OCI-M1 (cell line): Measurements from ENCODE around the gene BTAF1.
"Not testable (repeated sequence)": the region's sequence is repeated elsewhere in the genome, so short reads cannot be mapped to it uniquely, and the experiment has no call there.

Source experiments
- DNase-seq: peaks from one replicate; lab custom pipeline; 2025; lab: John Stamatoyannopoulos, UW

The BTAF1 gene

DNA sequence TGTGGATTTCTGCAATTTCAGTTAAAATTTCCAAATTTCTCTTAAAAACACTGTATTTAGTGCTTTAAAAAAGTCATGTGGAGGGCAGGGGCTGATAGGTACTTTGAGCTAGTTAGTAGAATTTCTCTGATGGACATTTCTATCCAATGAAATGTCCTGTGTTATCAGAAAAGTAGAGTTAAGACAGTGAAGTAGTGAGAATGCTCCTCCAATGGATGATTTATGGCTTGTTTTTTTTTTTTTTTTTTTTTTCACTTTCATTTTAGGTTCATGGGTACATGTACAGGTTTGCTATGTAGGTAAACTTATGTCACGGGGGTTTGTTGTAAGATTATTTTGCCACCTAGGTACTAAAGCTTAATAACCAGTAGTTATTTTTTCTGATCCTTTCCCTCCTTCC, 55.0 kb downstream of the BTAF1 start:
- DNase-seq, result peak; percentile 33

DNA sequence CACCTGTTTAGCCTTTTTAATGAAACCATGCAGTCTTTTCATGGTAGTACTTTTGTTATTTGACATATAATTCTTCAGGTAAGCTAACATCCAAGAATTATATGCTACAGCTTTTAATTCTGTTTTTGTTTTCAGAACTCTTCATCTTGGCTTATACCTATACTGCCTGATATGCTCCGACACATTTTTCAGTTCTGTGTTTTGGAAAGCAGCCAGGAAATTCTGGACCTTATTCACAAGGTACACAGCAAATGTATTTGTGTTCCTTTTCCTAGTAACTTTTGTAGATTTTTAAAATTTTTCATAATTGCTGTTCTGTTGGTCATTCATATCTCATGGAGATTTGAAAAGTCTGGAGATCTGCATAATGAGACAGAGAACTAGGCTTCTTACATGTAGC, 56.7 kb downstream of the BTAF1 start:
- no peak for DNase-seq

GRCh38 chr10:91983416-91983815, 59.8 kb downstream of the BTAF1 start:
- DNase-seq, result no peak

GRCh38 chr10:91987397-91988037, 63.9 kb downstream of the BTAF1 start:
- DNase-seq, result no peak

- no peak for DNase-seq
Measured at GRCh38 chr10:91992031-91992430, 68.5 kb downstream of the BTAF1 start.

- DNase-seq, result no peak
Measured at GRCh38 chr10:91996266-91996665, 72.7 kb downstream of the BTAF1 start.

DNA sequence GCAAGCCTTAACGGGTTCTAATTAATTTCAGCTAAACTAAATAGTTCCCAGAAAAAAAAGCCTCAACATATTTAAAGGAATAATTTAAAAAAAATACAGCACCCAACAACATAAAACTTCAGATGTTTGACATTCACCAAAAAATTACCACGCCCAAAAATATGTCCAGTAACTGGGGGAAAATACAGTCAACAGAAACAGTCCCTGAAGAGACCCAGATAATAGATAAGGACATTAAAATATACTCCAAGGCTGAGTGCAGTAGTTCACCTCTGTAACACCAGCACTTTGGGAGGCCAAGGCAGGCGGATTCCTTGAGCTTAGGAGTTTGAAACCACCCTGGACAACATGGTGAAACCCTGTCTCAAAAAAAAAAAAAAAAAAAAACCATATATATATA, 78.0 kb downstream of the BTAF1 start:
- DNase-seq, result no peak

- no peak for DNase-seq
Measured at GRCh38 chr10:92001995-92002394, 78.4 kb downstream of the BTAF1 start.

- DNase-seq, result no peak
Measured at GRCh38 chr10:92003258-92003657, 79.7 kb downstream of the BTAF1 start.

DNA sequence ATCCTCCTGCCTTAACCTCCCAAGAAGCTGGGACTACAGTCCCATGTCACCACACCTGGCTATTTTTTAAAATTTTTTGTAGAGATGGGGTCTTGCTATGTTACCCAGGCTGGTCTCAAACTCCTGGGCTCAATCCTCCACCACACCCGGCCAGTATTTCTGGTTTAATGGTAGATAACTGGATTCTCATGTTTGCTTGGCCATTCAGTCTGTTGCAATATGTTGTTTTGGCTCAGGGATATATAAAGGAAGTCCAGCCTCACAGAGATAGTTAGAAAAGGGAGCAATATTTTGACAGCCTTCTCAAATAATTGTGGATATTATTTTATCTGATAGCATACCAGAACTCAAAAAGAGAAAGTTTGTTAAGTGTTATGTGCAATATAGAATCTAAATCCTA, 82.4 kb downstream of the BTAF1 start:
- no peak for DNase-seq

- no peak for DNase-seq
Measured at GRCh38 chr10:92009445-92009844, 85.9 kb downstream of the BTAF1 start.

- peak; percentile 9 for DNase-seq
Measured at GRCh38 chr10:92010047-92010735, 86.6 kb downstream of the BTAF1 start.

DNA sequence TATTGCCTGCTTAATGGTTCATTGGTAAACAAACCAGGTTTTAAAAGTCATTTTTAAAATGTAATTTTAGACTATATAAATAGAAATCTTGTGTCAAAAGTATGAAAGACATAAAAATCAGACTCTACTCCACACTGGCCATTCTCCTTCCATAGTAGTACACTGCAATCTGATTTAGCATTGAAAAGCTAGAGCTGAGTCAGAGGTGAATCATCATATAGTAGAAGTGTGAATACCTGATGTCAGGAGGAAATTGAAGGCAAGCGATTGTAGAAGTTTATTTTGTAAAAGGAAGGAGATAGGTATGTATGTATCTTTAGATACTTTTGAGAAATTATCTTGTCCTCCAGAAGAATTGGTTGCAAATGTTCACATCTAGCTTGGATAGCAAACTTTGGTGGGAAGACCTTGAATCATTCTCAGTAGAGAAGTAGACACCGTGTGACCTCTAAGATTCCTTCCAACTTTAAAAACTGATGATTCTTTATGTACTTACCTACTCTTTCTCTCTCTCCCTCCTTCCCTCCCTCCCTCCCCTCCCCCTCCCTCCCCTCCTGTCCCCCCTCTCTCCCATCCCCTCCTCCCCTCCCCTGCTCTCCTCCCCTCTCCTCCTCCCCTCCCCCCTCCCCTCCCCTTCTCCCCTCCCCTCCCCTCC, 88.1 kb downstream of the BTAF1 start:
- peak; percentile 61 for DNase-seq

GRCh38 chr10:92014620-92015019, 91.0 kb downstream of the BTAF1 start:
- no peak for DNase-seq

DNA sequence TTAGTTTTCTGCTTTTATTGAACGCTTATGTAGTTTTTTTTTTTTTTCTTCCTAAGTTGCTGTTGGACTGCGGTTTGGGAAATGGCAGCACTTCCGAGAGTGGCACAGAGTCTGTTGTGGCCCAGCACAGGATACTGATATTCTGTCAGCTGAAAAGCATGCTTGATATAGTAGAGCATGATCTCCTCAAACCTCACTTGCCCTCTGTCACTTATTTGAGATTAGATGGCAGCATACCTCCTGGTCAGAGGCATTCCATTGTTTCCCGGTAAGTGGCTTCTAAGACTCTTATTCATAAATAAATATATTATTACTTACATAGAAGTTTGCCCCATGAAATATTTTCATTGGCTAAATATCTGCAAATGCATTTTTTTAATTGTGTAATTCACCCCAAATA, 101.1 kb downstream of the BTAF1 start:
- no peak for DNase-seq

- DNase-seq, result not testable (repeated sequence)
Measured at GRCh38 chr10:92025340-92025739, 101.8 kb downstream of the BTAF1 start.

- peak; percentile 61 for DNase-seq
Measured at GRCh38 chr10:92027141-92027540, 103.6 kb downstream of the BTAF1 start.

- no peak for DNase-seq
Measured at GRCh38 chr10:92031580-92031979, 108.0 kb downstream of the BTAF1 start.

GRCh38 chr10:92033070-92033469, 109.5 kb downstream of the BTAF1 start:
- not testable (repeated sequence) for DNase-seq

DNA sequence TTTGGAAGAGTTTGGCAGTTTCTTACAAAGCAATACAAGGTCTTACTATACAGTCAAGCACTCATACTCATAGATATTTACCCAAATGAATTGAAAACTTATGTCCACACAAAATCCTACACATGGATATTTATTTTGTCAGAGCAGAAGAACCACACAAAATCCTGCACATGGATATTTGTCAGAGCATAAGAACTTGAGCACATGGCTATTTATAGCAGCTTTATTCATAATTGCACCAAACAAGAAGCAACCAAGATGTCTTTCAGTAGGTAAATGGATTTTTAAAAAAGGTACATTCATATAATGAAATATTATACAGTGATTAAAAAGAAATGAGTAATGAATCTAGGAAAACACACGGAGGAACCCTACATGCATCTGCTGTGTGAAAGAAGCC, 115.4 kb downstream of the BTAF1 start:
- no peak for DNase-seq

DNA sequence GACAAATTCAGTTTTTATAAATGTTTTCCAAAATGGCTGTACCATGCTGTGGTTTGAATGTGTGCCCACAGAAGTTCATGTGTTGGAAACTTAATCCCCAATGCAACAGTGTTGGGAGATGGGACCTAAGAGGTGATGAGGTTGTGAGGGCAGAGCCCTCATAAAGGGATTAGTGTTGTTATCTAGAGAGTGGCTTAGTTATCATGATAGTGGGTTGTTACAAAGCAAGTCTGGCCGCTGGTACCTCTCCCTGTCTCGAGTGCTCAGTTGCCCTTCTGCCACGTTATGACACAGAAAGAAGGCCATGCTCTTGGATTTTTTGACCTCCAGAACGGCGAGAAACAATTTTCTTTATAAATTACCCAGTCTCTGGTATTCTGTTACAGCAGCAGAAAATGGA, 119.0 kb downstream of the BTAF1 start:
- DNase-seq, result no peak

- DNase-seq, result no peak
Measured at GRCh38 chr10:92045641-92046106, 122.1 kb downstream of the BTAF1 start.

DNA sequence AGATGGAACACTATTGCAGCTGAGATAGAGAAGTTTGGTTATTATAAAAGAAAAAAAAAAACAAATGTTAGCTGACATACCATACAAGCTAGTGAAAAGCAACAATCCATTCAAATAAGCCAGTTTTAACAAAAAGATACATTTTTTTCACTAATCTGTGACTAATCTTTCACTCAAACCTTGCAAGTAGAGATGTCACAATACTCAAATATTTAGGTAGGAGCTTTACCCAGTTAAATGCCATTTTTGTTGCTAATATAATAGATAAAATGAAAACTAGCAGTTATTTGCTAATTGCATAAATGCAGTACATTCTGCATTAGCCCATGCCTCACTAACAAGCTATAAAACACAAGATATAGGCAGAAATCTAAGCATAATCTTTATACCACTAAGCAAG, 123.6 kb downstream of the BTAF1 start:
- DNase-seq, result no peak
